ENCODE data around the gene WDR74. TPM values are rescaled to one million over a fixed set of nuclear protein-coding genes. Genes with fewer than 3 reads are reported as not detected.

WDR74 gene
- polyA plus RNA-seq, 2 of the 4 experiments (the other 2 are of a cell fraction), result 52.9 to 90.6 TPM

GRCh38 chr11:62799486-62799885, 39.9 kb downstream of the WDR74 start:
- POLR2A ChIA-PET, result no interaction called here
- DNase-seq (ENCODE audit: low read depth in 1 of 2, low spot score in 1 of 2) (no peak), ATAC-seq (peak; percentile 6 to 14; a peak in 2 of 6 replicates), FAIRE-seq (no peak)
- CTCF ChIA-PET, result interaction anchor here (1.0 to 6.2 kb wide), 2 partner anchors 10 to 81 kb away, joined by 3 to 69 read pairs; partner anchors contain the start of genes SLC3A2, TMEM179B and TMEM223
- Histone ChIP-seq H3K4me3 (no peak overlapping the region), H3K4me2 (no peak overlapping the region), H3K27ac (no peak overlapping the region), H3K4me1 (peaks cover 7% of the 10 kb centered on the region; the same call in 2 of the 3 replicates), H3K9me3 (no peaks in the 10 kb centered on the region)
- WGBS (ENCODE audit: missing lambda C conversion rate), result 96% methylated on average over 10 of the region's 10 CpGs
- no peak for TF ChIP-seq POLR2A (IDR thresholded peaks at IDR 0.05; ENCODE audit: low read length)
- TF ChIP-seq NFE2L2 (conservative IDR thresholded peaks at IDR 0.05; ENCODE audit: low read length), result no peak
- no peak for TF ChIP-seq RAD21 (conservative IDR thresholded peaks at IDR 0.05 in 1 of 2, IDR thresholded peaks at IDR 0.05 in 1 of 2)

DNA sequence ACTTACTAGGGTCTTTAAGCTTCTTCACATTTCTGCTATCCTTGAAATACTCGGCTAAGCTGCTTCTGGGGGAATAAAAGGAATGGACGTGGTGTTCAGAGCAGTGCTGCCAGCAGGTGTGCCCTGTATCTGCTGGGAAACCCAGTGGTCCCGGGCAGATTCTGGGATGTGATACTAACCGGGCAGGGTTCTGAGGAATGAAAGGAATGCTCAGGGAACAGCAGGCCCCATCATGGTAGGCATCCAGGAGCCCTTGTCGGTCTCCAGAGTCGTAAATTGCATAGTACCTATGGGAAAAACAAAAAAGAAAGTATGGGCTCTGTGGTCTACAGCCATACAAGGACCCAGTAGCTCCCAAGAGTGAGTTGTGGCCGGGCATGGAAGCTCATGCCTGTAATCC, 43.1 kb downstream of the WDR74 start:
- ATAC-seq (no peak), DNase-seq (ENCODE audit: low read depth in 1 of 2, low spot score in 1 of 2) (no peak), FAIRE-seq (no peak)
- Histone ChIP-seq H3K4me3 (no peak overlapping the region), H3K27ac (no peak overlapping the region), H3K4me2 (no peak overlapping the region), H3K9me3 (no peaks in the 10 kb centered on the region), H3K4me1 (peaks cover 7% of the 10 kb centered on the region; the same call in 2 of the 3 replicates)
- ChIA-PET POLR2A (interaction anchor here (0.8 to 1.4 kb wide), 3 partner anchors 10 to 45 kb away, joined by 4 to 5 read pairs (median 5); no protein-coding TSS in a partner anchor), CTCF (interaction anchor here (0.6 to 4.7 kb wide), 3 partner anchors 10 to 67 kb away, joined by 3 to 49 read pairs (median 3); partner anchors contain the start of gene TMEM179B)
- TF ChIP-seq ZSCAN20 (CRISPR knock-in tag; IDR thresholded peaks at IDR 0.05), result no peak
- TF ChIP-seq, protein P1, sequence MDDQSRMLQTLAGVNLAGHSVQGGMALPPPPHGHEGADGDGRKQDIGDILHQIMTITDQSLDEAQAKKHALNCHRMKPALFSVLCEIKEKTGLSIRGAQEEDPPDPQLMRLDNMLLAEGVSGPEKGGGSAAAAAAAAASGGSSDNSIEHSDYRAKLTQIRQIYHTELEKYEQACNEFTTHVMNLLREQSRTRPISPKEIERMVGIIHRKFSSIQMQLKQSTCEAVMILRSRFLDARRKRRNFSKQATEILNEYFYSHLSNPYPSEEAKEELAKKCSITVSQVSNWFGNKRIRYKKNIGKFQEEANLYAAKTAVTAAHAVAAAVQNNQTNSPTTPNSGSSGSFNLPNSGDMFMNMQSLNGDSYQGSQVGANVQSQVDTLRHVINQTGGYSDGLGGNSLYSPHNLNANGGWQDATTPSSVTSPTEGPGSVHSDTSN (IDR thresholded peaks at IDR 0.05), result no peak
- TF ChIP-seq NPAS2 (CRISPR knock-in tag; IDR thresholded peaks at IDR 0.05; ENCODE audit: borderline replicate concordance), result no peak
- TF ChIP-seq HEYL (CRISPR knock-in tag; IDR thresholded peaks at IDR 0.05), result no peak
- no peak for TF ChIP-seq TP53 (CRISPR knock-in tag; IDR thresholded peaks at IDR 0.05)
- no peak for TF ChIP-seq BHLHE40 (IDR thresholded peaks at IDR 0.05; ENCODE audit: low read depth, low read length)
- TF ChIP-seq CHD2 (IDR thresholded peaks at IDR 0.05; ENCODE audit: low read length, partially characterized antibody), result no peak
- TF ChIP-seq KDM1A (IDR thresholded peaks at IDR 0.05; ENCODE audit: low read depth), result no peak
- no peak for TF ChIP-seq MAZ (IDR thresholded peaks at IDR 0.05; ENCODE audit: borderline replicate concordance, low read depth, low read length)
- TF ChIP-seq SREBF2 (IDR thresholded peaks at IDR 0.05), result no peak
- TF ChIP-seq POLR2A (IDR thresholded peaks at IDR 0.05; ENCODE audit: low read length), result no peak
- 89% methylated on average over 7 of the region's 7 CpGs for WGBS (ENCODE audit: missing lambda C conversion rate)

GRCh38 chr11:62794201-62794775, 45.1 kb downstream of the WDR74 start:
- no peak for TF ChIP-seq POLR2A (IDR thresholded peaks at IDR 0.05; ENCODE audit: low read length)
- TF ChIP-seq, protein P2, sequence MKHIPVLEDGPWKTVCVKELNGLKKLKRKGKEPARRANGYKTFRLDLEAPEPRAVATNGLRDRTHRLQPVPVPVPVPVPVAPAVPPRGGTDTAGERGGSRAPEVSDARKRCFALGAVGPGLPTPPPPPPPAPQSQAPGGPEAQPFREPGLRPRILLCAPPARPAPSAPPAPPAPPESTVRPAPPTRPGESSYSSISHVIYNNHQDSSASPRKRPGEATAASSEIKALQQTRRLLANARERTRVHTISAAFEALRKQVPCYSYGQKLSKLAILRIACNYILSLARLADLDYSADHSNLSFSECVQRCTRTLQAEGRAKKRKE (CRISPR knock-in tag; IDR thresholded peaks at IDR 0.05; ENCODE audit: low read depth), result no peak
- TF ChIP-seq EP300 (IDR thresholded peaks at IDR 0.05), result no peak
- no peak for TF ChIP-seq ELK1 (IDR thresholded peaks at IDR 0.05; ENCODE audit: low read depth, low read length)
- no peak for TF ChIP-seq GATA3 (IDR thresholded peaks at IDR 0.05; ENCODE audit: borderline replicate concordance)
- TF ChIP-seq JUNB (IDR thresholded peaks at IDR 0.05), result no peak
- TF ChIP-seq, protein P3, sequence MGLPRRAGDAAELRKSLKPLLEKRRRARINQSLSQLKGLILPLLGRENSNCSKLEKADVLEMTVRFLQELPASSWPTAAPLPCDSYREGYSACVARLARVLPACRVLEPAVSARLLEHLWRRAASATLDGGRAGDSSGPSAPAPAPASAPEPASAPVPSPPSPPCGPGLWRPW (IDR thresholded peaks at IDR 0.05), result no peak
- TF ChIP-seq SMC3 (IDR thresholded peaks at IDR 0.05), result no peak
- TF ChIP-seq MAZ (IDR thresholded peaks at IDR 0.05; ENCODE audit: borderline replicate concordance, low read depth, low read length), result no peak
- TF ChIP-seq ZFP36 (IDR thresholded peaks at IDR 0.05; ENCODE audit: borderline replicate concordance, partially characterized antibody), result no peak
- no peak for TF ChIP-seq BHLHE40 (IDR thresholded peaks at IDR 0.05; ENCODE audit: low read depth, low read length)
- no peak for TF ChIP-seq PHF8 (IDR thresholded peaks at IDR 0.05; ENCODE audit: borderline replicate concordance, low read depth)
- TF ChIP-seq, protein P4, sequence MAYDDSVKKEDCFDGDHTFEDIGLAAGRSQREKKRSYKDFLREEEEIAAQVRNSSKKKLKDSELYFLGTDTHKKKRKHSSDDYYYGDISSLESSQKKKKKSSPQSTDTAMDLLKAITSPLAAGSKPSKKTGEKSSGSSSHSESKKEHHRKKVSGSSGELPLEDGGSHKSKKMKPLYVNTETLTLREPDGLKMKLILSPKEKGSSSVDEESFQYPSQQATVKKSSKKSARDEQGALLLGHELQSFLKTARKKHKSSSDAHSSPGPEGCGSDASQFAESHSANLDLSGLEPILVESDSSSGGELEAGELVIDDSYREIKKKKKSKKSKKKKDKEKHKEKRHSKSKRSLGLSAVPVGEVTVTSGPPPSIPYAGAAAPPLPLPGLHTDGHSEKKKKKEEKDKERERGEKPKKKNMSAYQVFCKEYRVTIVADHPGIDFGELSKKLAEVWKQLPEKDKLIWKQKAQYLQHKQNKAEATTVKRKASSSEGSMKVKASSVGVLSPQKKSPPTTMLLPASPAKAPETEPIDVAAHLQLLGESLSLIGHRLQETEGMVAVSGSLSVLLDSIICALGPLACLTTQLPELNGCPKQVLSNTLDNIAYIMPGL (CRISPR knock-in tag; IDR thresholded peaks at IDR 0.05; ENCODE audit: borderline replicate concordance), result no peak
- CTCF ChIA-PET, result interaction anchor here (0.9 to 4.7 kb wide), 5 partner anchors 8 to 251 kb away, joined by 3 to 49 read pairs (median 3); partner anchors contain the start of gene TMEM179B
- POLR2A ChIA-PET, result interaction anchor here (0.7 to 1.1 kb wide), 4 partner anchors 9 to 40 kb away, joined by 3 to 4 read pairs (median 4); partner anchors contain the start of genes NXF1 and ZBTB3
- ATAC-seq (no peak), FAIRE-seq (no peak), DNase-seq (ENCODE audit: low read depth in 1 of 2, low spot score in 1 of 2) (no peak)
- Histone ChIP-seq H3K27ac (no peak overlapping the region), H3K4me1 (peaks cover 20% of the 10 kb centered on the region), H3K4me2 (no peak overlapping the region), H3K4me3 (no peak overlapping the region), H3K9me3 (no peaks in the 10 kb centered on the region)
- WGBS (ENCODE audit: missing lambda C conversion rate), result 78% methylated on average over 8 of the region's 8 CpGs
